ENCODE results near the gene PTPN11.

The PTPN11 gene

GRCh38 chr12:112549031-112549430 is 130.3 kb downstream of the PTPN11 start:
- H4K8ac ChIP-seq (ENCODE audit: low read depth, low read length) = no peak overlapping the region
- no peak overlapping the region for H3K4ac ChIP-seq (ENCODE audit: low read depth, low read length)
- H3K23ac ChIP-seq (ENCODE audit: low read length) = no peak overlapping the region
- no peak overlapping the region for H4K12ac ChIP-seq (ENCODE audit: low read depth, low read length)
- H3K4me2 ChIP-seq (ENCODE audit: low read length) = no peak overlapping the region
- no peaks in the 10 kb centered on the region for H3K79me1 ChIP-seq (ENCODE audit: low read length)
- H2BK12ac ChIP-seq (ENCODE audit: low read length) = no peak overlapping the region
- H3K9me3 ChIP-seq (ENCODE audit: insufficient read depth, low read depth, low read length) = peaks cover 2% of the 10 kb centered on the region
- no CpG with 5 or more reads among the region's 5 CpGs for WGBS (ENCODE audit: extremely low coverage, insufficient coverage, insufficient read length)
- no peaks in the 10 kb centered on the region for H3K79me2 ChIP-seq (ENCODE audit: control insufficient read depth, insufficient read depth, low read length, poor library complexity)
- no peak overlapping the region for H3K9ac ChIP-seq (ENCODE audit: low read length)
- no peak overlapping the region for H2AFZ ChIP-seq (ENCODE audit: insufficient read depth, low read length, poor library complexity)
- H3K4me3 ChIP-seq (ENCODE audit: low read depth, low read length) = no peak overlapping the region
- no peak overlapping the region for H2AK5ac ChIP-seq (ENCODE audit: low read length)
- H3K14ac ChIP-seq (ENCODE audit: low read length) = no peak overlapping the region
- H3K27me3 ChIP-seq (ENCODE audit: insufficient read depth, low read length) = no peaks in the 10 kb centered on the region
- no peak overlapping the region for H4K91ac ChIP-seq (ENCODE audit: low read depth, low read length)
- H2BK5ac ChIP-seq (ENCODE audit: low read depth, low read length, poor library complexity) = no peak overlapping the region
- H3K27ac ChIP-seq (ENCODE audit: low read depth, low read length) = no peak overlapping the region
- H3K4me1 ChIP-seq (ENCODE audit: control insufficient read depth in 1 of 2, insufficient read depth in 2 of 2, low read length in 2 of 2) = no peaks in the 10 kb centered on the region
- H3K36me3 ChIP-seq (ENCODE audit: control insufficient read depth in 1 of 2, insufficient read depth in 2 of 2, low read length in 2 of 2) = no peaks in the 10 kb centered on the region
- H3K18ac ChIP-seq (ENCODE audit: low read length) = no peak overlapping the region
- DNase-seq = no peak
- no peak overlapping the region for H2BK120ac ChIP-seq (ENCODE audit: insufficient read depth, low read length, poor library complexity)

GRCh38 chr12:112551681-112552080 is 132.9 kb downstream of the PTPN11 start:
- H3K14ac ChIP-seq (ENCODE audit: low read length) = no peak overlapping the region
- no peaks in the 10 kb centered on the region for H3K36me3 ChIP-seq (ENCODE audit: control insufficient read depth in 1 of 2, insufficient read depth in 2 of 2, low read length in 2 of 2)
- no peak overlapping the region for H2BK12ac ChIP-seq (ENCODE audit: low read length)
- H3K79me2 ChIP-seq (ENCODE audit: control insufficient read depth, insufficient read depth, low read length, poor library complexity) = no peaks in the 10 kb centered on the region
- no peak overlapping the region for H2AK5ac ChIP-seq (ENCODE audit: low read length)
- H4K8ac ChIP-seq (ENCODE audit: low read depth, low read length) = no peak overlapping the region
- no peak overlapping the region for H2BK120ac ChIP-seq (ENCODE audit: insufficient read depth, low read length, poor library complexity)
- no CpG with 5 or more reads among the region's 5 CpGs for WGBS (ENCODE audit: extremely low coverage, insufficient coverage, insufficient read length)
- no peaks in the 10 kb centered on the region for H3K79me1 ChIP-seq (ENCODE audit: low read length)
- no peak overlapping the region for H4K12ac ChIP-seq (ENCODE audit: low read depth, low read length)
- no peak overlapping the region for H3K4me3 ChIP-seq (ENCODE audit: low read depth, low read length)
- no peak overlapping the region for H3K9ac ChIP-seq (ENCODE audit: low read length)
- H3K9me3 ChIP-seq (ENCODE audit: insufficient read depth, low read depth, low read length) = peaks cover 2% of the 10 kb centered on the region
- no peaks in the 10 kb centered on the region for H3K4me1 ChIP-seq (ENCODE audit: control insufficient read depth in 1 of 2, insufficient read depth in 2 of 2, low read length in 2 of 2)
- DNase-seq = no peak
- no peaks in the 10 kb centered on the region for H3K27me3 ChIP-seq (ENCODE audit: insufficient read depth, low read length)
- no peak overlapping the region for H2AFZ ChIP-seq (ENCODE audit: insufficient read depth, low read length, poor library complexity)
- no peak overlapping the region for H3K4me2 ChIP-seq (ENCODE audit: low read length)
- no peak overlapping the region for H3K23ac ChIP-seq (ENCODE audit: low read length)
- H3K18ac ChIP-seq (ENCODE audit: low read length) = no peak overlapping the region
- H2BK5ac ChIP-seq (ENCODE audit: low read depth, low read length, poor library complexity) = no peak overlapping the region
- H3K27ac ChIP-seq (ENCODE audit: low read depth, low read length) = no peak overlapping the region
- H4K91ac ChIP-seq (ENCODE audit: low read depth, low read length) = no peak overlapping the region
- no peak overlapping the region for H3K4ac ChIP-seq (ENCODE audit: low read depth, low read length)

- no peak overlapping the region for H3K4me3 ChIP-seq (ENCODE audit: low read depth, low read length)
- H2AK5ac ChIP-seq (ENCODE audit: low read length) = no peak overlapping the region
- no peak overlapping the region for H3K27ac ChIP-seq (ENCODE audit: low read depth, low read length)
- no peak overlapping the region for H3K23ac ChIP-seq (ENCODE audit: low read length)
- no peak overlapping the region for H4K12ac ChIP-seq (ENCODE audit: low read depth, low read length)
- H3K14ac ChIP-seq (ENCODE audit: low read length) = no peak overlapping the region
- H3K18ac ChIP-seq (ENCODE audit: low read length) = no peak overlapping the region
- H3K9ac ChIP-seq (ENCODE audit: low read length) = no peak overlapping the region
- H3K9me3 ChIP-seq (ENCODE audit: insufficient read depth, low read depth, low read length) = no peaks in the 10 kb centered on the region
- H2AFZ ChIP-seq (ENCODE audit: insufficient read depth, low read length, poor library complexity) = no peak overlapping the region
- no peaks in the 10 kb centered on the region for H3K79me2 ChIP-seq (ENCODE audit: control insufficient read depth, insufficient read depth, low read length, poor library complexity)
- no peak overlapping the region for H2BK5ac ChIP-seq (ENCODE audit: low read depth, low read length, poor library complexity)
- no peak overlapping the region for H2BK12ac ChIP-seq (ENCODE audit: low read length)
- H3K4me2 ChIP-seq (ENCODE audit: low read length) = no peak overlapping the region
- no peaks in the 10 kb centered on the region for H3K79me1 ChIP-seq (ENCODE audit: low read length)
- no peaks in the 10 kb centered on the region for H3K27me3 ChIP-seq (ENCODE audit: insufficient read depth, low read length)
- no CpG with 5 or more reads among the region's 9 CpGs for WGBS (ENCODE audit: extremely low coverage, insufficient coverage, insufficient read length)
- H4K8ac ChIP-seq (ENCODE audit: low read depth, low read length) = no peak overlapping the region
- H2BK120ac ChIP-seq (ENCODE audit: insufficient read depth, low read length, poor library complexity) = no peak overlapping the region
- no peaks in the 10 kb centered on the region for H3K36me3 ChIP-seq (ENCODE audit: control insufficient read depth in 1 of 2, insufficient read depth in 2 of 2, low read length in 2 of 2)
- no peak for DNase-seq
- no peak overlapping the region for H4K91ac ChIP-seq (ENCODE audit: low read depth, low read length)
- no peaks in the 10 kb centered on the region for H3K4me1 ChIP-seq (ENCODE audit: control insufficient read depth in 1 of 2, insufficient read depth in 2 of 2, low read length in 2 of 2)
- no peak overlapping the region for H3K4ac ChIP-seq (ENCODE audit: low read depth, low read length)
Measured at GRCh38 chr12:112555621-112556233, 137.0 kb downstream of the PTPN11 start.

- no peak overlapping the region for H2AFZ ChIP-seq (ENCODE audit: insufficient read depth, low read length, poor library complexity)
- WGBS (ENCODE audit: extremely low coverage, insufficient coverage, insufficient read length) = no CpG with 5 or more reads among the region's 7 CpGs
- H3K23ac ChIP-seq (ENCODE audit: low read length) = no peak overlapping the region
- no peak overlapping the region for H2BK12ac ChIP-seq (ENCODE audit: low read length)
- no peak overlapping the region for H2BK120ac ChIP-seq (ENCODE audit: insufficient read depth, low read length, poor library complexity)
- no peak overlapping the region for H3K9ac ChIP-seq (ENCODE audit: low read length)
- H2BK5ac ChIP-seq (ENCODE audit: low read depth, low read length, poor library complexity) = no peak overlapping the region
- H3K4me3 ChIP-seq (ENCODE audit: low read depth, low read length) = no peak overlapping the region
- H3K79me2 ChIP-seq (ENCODE audit: control insufficient read depth, insufficient read depth, low read length, poor library complexity) = no peaks in the 10 kb centered on the region
- no peaks in the 10 kb centered on the region for H3K79me1 ChIP-seq (ENCODE audit: low read length)
- no peak overlapping the region for H3K4me2 ChIP-seq (ENCODE audit: low read length)
- no peak overlapping the region for H4K12ac ChIP-seq (ENCODE audit: low read depth, low read length)
- H4K91ac ChIP-seq (ENCODE audit: low read depth, low read length) = no peak overlapping the region
- H3K27ac ChIP-seq (ENCODE audit: low read depth, low read length) = no peak overlapping the region
- H3K9me3 ChIP-seq (ENCODE audit: insufficient read depth, low read depth, low read length) = no peaks in the 10 kb centered on the region
- H2AK5ac ChIP-seq (ENCODE audit: low read length) = no peak overlapping the region
- no peak overlapping the region for H3K4ac ChIP-seq (ENCODE audit: low read depth, low read length)
- DNase-seq = no peak
- H3K36me3 ChIP-seq (ENCODE audit: control insufficient read depth in 1 of 2, insufficient read depth in 2 of 2, low read length in 2 of 2) = no peaks in the 10 kb centered on the region
- H3K4me1 ChIP-seq (ENCODE audit: control insufficient read depth in 1 of 2, insufficient read depth in 2 of 2, low read length in 2 of 2) = no peaks in the 10 kb centered on the region
- H3K18ac ChIP-seq (ENCODE audit: low read length) = no peak overlapping the region
- no peak overlapping the region for H3K14ac ChIP-seq (ENCODE audit: low read length)
- no peak overlapping the region for H4K8ac ChIP-seq (ENCODE audit: low read depth, low read length)
- H3K27me3 ChIP-seq (ENCODE audit: insufficient read depth, low read length) = no peaks in the 10 kb centered on the region
Measured at GRCh38 chr12:112557951-112558630, 139.3 kb downstream of the PTPN11 start.

Data from trophoblast cell (in vitro differentiated cells and primary cell).